Rectal smooth muscle tissue (tissue), 1 donor: ENCODE measurements around the gene RBPJL.

Experiments used
- H3K27ac ChIP-seq: one replicate; pipeline ENCODE4 v1.7.0; 2013; ENCODE audit warnings: low read depth, low read length, inconsistent platforms
- H3K27me3 ChIP-seq: one replicate; pipeline ENCODE4 v1.7.0; 2013; ENCODE audit warnings: low read length; ENCODE audit not compliant: control insufficient read depth, insufficient read depth
- H3K36me3 ChIP-seq: one replicate; pipeline ENCODE4 v1.7.0; 2013; ENCODE audit warnings: low read length; ENCODE audit not compliant: control insufficient read depth, insufficient read depth
- H3K4me1 ChIP-seq: one replicate; pipeline ENCODE4 v1.7.0; 2013; ENCODE audit warnings: low read length; ENCODE audit not compliant: control insufficient read depth, insufficient read depth
- H3K4me3 ChIP-seq: one replicate; pipeline ENCODE4 v1.7.0; 2013; ENCODE audit warnings: low read length
- H3K9ac ChIP-seq: one replicate; pipeline ENCODE4 v1.7.0; 2013; ENCODE audit warnings: low read length

RBPJL gene

DNA sequence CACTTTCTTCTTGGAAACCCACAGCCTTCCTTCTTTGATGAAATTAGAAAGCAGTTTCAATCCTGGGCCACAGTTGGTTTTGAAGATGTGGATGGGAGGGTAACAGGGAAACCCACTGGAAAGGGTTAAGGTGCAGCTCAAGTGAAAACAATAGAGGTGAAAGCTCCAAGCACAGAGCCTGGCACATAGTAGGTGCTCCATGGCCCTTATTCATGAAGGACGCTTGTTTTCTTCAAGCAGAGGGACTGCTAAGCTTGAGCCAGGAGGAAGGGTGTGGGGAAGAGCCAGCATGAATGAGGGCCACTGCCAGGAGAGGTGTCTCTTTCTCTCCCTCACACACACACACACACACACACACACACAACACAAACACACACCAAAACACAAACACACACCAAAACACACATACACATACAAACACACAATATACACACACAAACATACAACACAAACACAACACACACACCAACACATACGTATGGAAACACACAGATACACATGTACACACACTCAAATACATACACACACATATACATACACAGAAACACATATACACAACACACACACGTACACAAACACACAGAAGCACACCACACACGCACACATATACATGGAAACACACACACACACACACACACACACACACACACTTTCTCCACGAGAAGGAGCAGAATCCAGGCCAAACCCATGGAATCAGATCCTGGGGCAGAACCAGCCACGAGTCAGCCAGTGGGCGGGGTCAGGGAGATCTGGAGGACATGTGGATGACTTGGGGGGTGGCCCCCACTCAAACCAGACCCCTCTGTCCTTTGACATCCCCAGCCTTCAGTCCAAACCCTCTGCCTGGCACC is 23.7 kb upstream of the RBPJL start:
- H3K36me3 ChIP-seq: no peaks in the 10 kb centered on the region
- no peaks in the 10 kb centered on the region for H3K4me1 ChIP-seq
- no peaks in the 10 kb centered on the region for H3K27me3 ChIP-seq
- no peak overlapping the region for H3K4me3 ChIP-seq
- H3K9ac ChIP-seq: no peak overlapping the region
- H3K27ac ChIP-seq: no peak overlapping the region

DNA sequence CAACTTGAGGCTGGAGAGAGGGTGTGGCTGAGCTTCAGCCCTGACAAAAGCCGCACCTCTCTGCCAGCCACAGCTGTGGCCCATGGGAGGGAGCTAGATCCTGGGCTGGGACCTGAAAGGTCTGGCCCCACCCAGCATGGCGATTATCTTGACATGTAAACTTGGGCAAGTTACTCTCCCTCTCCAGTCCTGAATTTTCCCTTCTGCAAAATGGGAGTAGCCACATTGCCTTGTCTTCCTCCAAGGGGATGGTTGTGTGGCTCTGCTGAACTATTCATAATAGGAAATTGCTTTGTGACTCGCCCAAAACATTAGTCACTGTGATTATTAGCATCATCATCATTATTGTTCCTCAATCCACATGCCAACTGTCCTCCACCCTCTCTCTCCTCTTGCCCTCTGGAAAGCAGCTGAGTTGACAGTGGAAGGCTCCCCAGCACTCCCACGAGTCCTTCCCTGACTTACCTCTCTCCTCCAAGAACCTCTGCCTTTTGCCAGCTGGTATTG is 23.0 kb upstream of the RBPJL start:
- no peaks in the 10 kb centered on the region for H3K27me3 ChIP-seq
- no peak overlapping the region for H3K4me3 ChIP-seq
- H3K9ac ChIP-seq: no peak overlapping the region
- H3K4me1 ChIP-seq: no peaks in the 10 kb centered on the region
- H3K27ac ChIP-seq: no peak overlapping the region
- no peaks in the 10 kb centered on the region for H3K36me3 ChIP-seq

DNA sequence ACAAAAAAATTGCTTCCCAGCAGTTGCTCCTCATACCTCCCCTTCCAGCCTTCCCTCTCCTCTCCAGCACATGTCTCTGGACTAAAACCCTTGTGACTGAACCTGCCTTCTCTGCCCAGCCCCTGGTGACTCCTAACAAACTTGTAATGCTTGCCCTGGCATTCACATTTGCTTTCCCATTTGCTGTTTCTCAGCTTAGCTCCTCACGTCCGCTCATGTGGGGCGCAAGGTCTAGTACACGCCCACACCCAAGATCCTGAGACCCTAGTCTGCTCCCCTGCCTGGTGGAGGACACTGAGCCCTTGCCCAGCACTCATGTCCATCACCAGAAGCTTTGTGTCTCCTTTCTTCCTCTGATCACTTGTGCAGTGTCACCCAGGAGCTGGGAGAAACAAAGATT is 18.3 kb upstream of the RBPJL start:
- peaks cover 5% of the 10 kb centered on the region for H3K27me3 ChIP-seq
- H3K9ac ChIP-seq: no peak overlapping the region
- no peaks in the 10 kb centered on the region for H3K36me3 ChIP-seq
- peaks cover 2% of the 10 kb centered on the region for H3K4me1 ChIP-seq
- no peak overlapping the region for H3K4me3 ChIP-seq
- H3K27ac ChIP-seq: no peak overlapping the region

DNA sequence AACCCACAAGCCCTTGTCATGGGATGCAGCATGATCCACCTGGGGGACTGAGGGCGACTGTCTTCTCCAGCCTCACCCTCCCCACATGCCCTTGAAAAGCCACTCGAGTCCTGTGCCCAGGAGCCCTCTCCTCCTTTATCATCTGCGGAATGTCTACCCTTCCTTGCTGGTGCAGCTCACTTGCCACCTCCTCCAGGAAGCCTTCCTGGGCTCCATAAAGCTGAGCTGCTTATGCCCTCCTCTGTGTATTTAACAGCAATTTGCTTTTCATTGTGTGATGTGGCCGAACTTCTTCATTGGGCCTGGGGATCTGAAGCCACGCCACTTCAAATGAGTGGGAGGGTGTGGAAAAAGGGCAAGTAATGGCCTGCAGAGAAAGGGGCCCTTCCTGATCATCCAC is 17.8 kb upstream of the RBPJL start:
- no peaks in the 10 kb centered on the region for H3K36me3 ChIP-seq
- H3K9ac ChIP-seq: no peak overlapping the region
- H3K4me3 ChIP-seq: no peak overlapping the region
- H3K4me1 ChIP-seq: peaks cover 2% of the 10 kb centered on the region
- peaks cover 5% of the 10 kb centered on the region for H3K27me3 ChIP-seq
- no peak overlapping the region for H3K27ac ChIP-seq

DNA sequence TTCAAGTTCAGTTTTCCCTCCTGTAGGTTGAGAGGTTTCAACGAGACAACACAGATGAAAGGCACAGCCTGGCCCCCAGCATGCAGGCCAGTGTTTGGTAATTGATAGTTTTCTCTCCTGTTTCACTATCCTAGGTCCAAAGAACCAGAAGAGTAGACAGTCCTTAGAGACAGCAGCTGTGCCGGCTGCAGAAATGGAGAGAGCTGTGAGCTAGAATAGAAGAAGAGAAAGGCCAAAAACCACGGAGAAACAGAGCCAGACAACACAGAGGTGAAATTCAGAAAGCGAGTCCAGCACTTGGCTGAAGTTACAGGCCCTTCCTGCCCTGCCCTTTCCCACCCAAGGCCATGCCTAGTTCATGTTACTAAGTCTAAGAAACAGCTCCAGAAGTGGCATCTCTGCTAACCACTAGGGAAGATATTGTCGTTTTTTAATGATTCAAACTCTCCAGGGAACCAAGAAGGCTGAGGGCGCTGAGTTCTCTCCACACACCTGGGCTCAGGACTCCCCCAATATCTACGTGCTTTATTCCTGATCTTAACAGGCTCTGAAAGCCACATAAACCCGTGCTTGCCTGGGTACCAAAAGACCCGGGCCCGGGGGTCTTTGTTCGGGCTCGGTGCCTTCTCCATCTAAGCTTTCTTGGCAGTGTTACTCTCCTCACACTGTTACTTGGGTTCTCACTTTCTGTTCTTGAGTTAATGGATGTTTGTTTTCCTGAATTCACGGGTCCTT is 16.5 kb upstream of the RBPJL start:
- Histone ChIP-seq H3K4me3 (no peak overlapping the region), H3K4me1 (peaks cover 2% of the 10 kb centered on the region), H3K36me3 (no peaks in the 10 kb centered on the region), H3K27me3 (peaks cover 5% of the 10 kb centered on the region), H3K27ac (no peak overlapping the region), H3K9ac (no peak overlapping the region)

DNA sequence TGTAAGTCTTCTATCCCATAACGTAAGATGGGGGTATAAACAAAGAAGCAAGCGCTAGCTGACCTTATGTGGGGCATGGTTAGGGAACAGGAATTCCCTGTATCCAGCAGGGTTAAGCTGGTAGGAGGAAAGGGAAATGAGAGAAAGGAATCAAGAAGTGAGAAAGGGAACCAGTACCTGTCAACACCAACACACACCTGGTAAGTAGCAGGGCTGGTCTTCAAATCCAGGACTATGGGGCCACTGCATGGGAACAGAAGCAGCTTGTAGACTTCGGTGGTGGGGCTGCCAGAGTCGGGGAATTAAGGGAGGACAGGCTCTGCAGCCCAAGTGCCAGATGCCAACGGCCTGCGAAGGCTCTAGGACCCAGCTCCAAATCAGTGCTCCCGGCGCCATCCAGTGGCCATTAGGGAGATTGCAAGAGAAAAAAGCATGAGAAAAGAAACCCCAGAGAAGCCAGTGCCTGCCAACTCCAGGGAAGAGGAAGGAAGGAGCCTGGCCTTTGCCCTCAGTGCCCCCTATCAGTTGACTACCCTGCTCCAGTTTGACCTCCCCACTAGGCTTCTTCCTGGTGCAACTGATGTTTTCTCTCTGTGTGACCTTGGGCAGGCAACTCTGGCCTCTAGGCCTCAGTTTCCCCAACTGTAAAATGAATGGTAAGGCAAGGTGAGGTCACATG is 15.8 kb upstream of the RBPJL start:
- Histone ChIP-seq H3K27me3 (peaks cover 5% of the 10 kb centered on the region), H3K36me3 (no peaks in the 10 kb centered on the region), H3K4me1 (peaks cover 2% of the 10 kb centered on the region), H3K27ac (no peak overlapping the region), H3K4me3 (no peak overlapping the region), H3K9ac (no peak overlapping the region)

DNA sequence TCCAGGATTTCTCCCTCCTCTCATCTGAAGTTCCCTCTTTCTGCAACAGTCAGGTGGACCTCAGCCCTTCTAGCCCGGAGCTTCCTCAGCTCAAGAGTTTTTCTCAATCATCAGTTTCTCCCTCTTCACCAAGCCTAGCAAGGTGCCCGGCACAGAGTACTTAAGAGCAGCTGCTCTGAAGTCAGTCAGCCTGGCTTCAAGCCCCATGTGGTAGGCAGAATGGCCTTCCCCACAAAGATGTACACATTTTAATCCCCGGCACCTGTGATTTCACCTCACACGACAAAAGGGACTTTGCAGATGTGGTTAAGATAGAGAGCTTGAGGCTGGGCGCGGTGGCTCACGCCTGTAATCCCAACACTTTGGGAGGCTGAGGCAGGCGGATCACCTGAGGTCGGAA is 15.1 kb upstream of the RBPJL start:
- Histone ChIP-seq H3K9ac (no peak overlapping the region), H3K27ac (no peak overlapping the region), H3K4me1 (peaks cover 2% of the 10 kb centered on the region), H3K27me3 (peaks cover 5% of the 10 kb centered on the region), H3K36me3 (no peaks in the 10 kb centered on the region), H3K4me3 (no peak overlapping the region)

DNA sequence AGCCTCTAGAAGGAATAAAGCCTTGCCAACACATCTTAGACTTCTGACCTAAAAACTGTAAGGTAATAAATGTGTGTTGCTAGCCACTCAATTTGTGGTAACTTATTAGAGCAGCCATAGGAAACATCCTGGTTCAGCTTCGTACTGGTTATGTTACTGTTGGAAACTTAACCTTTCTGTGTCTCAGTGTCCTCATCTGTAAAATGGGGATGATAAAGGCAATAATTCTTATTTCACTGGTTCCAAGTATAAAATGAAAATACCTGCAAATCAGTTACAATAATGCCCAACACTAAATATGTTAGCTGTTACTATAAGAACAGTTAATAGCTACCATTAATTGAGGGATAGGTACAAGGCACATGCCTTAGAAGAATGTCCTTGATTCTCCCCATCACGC is 14.3 kb upstream of the RBPJL start:
- Histone ChIP-seq H3K27me3 (peaks cover 5% of the 10 kb centered on the region), H3K27ac (no peak overlapping the region), H3K4me1 (peaks cover 2% of the 10 kb centered on the region), H3K4me3 (no peak overlapping the region), H3K36me3 (no peaks in the 10 kb centered on the region), H3K9ac (no peak overlapping the region)

DNA sequence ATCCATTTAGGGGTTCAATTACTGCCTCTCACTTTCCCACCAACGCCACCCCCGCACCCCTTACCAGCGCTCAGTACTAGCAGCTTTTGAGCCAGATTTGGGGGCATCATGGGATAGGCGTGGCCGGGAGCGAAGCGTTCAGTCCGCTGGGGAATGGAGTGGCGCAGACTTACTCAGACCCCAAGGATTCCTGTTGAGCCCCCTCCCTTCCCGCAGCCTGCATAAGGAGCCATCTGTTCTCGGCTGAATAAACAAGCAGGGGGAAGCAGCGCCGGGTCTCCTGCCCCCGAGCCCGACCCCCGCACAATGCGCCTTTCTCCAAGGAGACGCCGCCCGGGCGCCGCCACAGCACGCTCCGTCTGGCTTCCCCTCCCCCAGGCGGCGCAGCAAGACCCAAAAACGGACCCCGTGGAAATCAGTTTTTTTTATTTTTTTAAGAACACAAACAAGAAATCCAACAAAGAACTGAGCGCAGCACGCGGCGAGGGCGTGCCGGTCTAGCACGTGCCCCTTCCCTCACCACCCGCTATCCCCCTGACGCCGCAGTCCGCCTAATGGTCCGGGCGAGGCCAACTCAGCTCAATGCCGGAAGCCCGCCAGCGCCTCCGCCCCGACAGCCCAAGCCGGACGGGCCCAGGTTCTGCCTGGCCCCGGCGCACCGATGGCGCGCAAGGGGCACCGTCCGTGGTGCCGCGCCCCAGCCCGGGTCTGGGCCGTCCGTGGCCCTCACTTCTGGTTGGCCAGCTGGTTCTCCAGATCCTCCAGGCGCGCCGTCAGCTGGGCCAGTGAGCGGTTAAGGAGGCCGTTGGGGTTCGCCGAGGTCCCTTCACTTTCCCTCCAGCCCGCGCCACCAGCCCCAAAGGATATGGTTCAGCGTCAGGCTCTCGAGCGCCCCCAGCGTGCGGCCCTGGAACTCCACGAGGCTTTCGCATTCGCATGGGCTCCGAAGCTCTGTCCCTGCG is 13.3 kb upstream of the RBPJL start:
- H3K27ac ChIP-seq: no peak overlapping the region
- peaks cover 5% of the 10 kb centered on the region for H3K27me3 ChIP-seq
- H3K4me3 ChIP-seq: peak overlapping the region; percentile 62
- peaks cover 2% of the 10 kb centered on the region for H3K4me1 ChIP-seq
- no peak overlapping the region for H3K9ac ChIP-seq
- H3K36me3 ChIP-seq: no peaks in the 10 kb centered on the region

DNA sequence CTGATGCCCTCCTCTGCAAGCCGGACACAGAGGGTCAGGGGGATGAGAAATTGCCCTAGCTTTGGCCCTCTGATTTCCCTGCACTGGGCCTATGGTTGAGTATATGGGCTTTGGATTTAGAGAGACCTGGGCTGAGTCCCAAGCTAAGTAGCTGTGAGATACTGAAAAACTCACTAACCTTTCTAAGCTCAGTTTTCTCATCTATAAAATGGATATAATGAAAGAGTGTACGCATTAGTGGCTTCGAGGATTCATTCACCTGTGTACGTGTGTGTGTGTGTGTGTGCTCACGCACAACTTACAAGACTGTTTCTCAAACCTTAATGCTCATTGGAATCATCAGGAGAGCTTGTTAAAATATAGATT is 12.7 kb upstream of the RBPJL start:
- Histone ChIP-seq H3K9ac (no peak overlapping the region), H3K27ac (no peak overlapping the region), H3K4me3 (no peak overlapping the region), H3K36me3 (no peaks in the 10 kb centered on the region), H3K27me3 (peaks cover 5% of the 10 kb centered on the region), H3K4me1 (peaks cover 2% of the 10 kb centered on the region)

DNA sequence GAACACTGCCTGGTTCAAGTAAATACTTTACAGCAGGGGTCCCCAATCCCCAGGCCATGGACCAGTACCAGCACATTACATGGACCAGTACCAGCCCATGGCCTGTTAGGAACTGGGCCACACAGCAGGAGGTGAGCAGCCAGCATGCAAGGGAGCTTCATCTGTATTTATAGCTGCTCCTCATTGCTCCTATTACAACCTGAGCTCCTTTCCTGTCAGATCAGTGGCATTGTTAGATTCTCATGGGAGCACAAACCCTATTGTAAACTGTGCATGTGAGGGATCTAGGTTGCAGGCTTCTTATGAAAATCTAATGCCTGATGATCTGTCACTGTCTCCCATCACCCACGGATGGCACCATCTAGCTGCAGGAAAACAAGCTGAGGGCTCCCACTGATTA is 12.0 kb upstream of the RBPJL start:
- Histone ChIP-seq H3K9ac (no peak overlapping the region), H3K27ac (no peak overlapping the region), H3K27me3 (peaks cover 5% of the 10 kb centered on the region), H3K4me1 (peaks cover 2% of the 10 kb centered on the region), H3K36me3 (no peaks in the 10 kb centered on the region), H3K4me3 (no peak overlapping the region)
